GM18526 (cell line): Measurements from ENCODE around the gene SP140.

Source experiments
- POLR2A ChIP-seq: IDR thresholded peaks from 3 replicates; pipeline ENCODE4 v1.6.1; 2011; ENCODE audit not compliant: insufficient read length; ENCODE audit errors: extremely low read depth

The SP140 gene

GRCh38 chr2:230328155-230328458 lies 102.6 kb downstream of the SP140 start:
- no peak for TF ChIP-seq POLR2A

DNA sequence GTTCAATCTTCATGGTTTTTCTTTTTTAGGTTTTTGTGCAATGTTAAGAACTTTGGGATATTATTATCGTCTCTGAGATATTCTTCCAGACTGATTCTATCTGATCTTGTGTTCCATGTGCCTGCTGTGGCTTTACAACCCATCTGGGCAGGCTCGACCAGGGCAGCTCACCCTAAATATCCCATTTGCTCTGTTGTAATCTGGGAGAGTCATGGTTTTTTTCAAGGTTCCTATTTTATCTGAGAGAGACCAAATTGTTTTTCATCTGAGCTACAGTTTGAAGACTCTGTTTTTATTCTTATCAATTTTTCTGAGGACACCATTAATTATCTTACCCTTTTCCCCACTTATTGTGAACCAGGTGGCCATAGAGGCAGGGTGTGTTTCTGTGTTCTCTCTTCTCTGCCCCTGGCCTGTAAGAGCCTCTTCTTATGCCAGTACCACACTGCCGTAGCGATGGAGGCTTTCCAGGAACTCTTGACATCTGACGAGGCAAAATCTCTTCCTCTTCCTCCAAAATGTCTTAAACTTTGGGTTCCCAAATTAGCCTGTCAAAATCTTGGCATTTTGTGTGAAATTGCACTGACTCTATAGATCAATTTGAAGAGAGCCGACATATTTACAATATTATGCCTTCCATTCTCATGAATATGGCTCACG lies 104.5 kb downstream of the SP140 start:
- no peak for TF ChIP-seq POLR2A

GRCh38 chr2:230330725-230331124 lies 105.2 kb downstream of the SP140 start:
- no peak for TF ChIP-seq POLR2A

- no peak for TF ChIP-seq POLR2A
These were observed 109.9 kb downstream of the SP140 start for GRCh38 chr2:230335461-230335863.

DNA sequence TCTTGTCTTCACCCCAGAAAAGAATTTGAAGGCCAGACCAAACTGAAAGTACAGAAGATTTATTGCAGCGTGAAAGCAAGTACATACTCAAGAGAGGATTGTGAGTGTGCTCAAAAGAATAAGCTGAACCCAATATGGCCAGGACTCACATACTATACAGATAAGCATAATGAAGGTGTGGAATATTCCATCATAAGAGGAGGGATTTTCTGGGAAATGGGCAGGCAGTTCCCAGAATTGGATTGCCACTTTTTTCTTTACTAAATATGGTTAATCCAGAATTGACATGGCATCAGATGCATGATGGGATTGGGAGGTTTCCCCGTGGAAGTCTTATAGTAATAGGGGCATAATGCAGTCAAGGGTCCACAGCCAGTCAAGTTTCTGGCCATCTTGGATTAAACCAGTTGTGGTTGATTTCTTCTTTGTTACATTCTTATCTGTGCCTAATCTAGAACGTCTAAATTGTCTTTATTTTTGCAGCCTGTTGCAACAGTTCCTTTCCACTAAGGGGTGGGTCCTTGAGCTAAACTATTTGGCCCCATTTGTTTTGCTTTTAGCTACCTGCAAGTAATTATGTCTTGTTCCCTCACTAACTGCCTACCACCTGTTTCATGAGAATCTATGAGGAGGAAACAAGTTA lies 110.4 kb downstream of the SP140 start:
- TF ChIP-seq POLR2A: no peak

DNA sequence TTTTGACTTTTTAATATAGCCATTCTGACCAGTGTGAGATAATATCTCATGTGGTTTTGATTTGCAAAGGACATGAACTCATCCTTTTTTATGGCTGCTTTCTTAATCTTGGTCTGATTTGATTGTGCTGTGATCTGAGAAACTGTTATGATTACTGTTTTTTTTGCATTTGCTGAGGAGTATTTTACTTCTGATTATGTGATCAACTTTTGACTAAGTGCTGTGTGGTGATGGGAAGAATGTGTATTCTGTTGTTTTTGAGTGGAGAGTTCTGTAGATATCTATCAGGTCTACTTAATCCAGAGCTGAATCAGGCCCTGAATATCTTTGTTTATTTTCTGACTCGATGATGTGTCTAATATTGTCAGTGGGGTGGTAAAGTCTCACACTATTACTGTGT lies 118.2 kb downstream of the SP140 start:
- no peak for TF ChIP-seq POLR2A

DNA sequence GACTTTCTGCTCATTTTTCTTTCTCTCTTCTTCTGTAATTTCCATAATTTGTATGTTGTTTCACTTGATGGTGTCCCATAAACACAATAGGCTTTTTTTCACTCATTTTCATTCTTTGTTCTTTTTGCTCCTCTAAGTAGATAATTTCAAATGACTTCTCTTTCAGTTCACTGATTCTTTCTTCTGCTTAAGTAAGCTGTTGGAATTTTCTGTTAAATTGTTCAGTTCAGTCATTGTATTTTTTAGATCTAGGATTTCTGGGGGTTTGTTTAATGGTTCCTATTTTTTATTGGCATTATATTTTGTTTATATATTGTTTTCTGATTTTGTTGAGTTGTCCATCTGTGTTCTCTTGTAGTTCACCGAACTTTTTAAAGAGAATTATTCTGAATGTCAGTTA lies 120.9 kb downstream of the SP140 start:
- TF ChIP-seq POLR2A: no peak

GRCh38 chr2:230346921-230347533 lies 121.5 kb downstream of the SP140 start:
- TF ChIP-seq POLR2A: no peak

GRCh38 chr2:230347659-230348305 lies 122.2 kb downstream of the SP140 start:
- TF ChIP-seq POLR2A: no peak

DNA sequence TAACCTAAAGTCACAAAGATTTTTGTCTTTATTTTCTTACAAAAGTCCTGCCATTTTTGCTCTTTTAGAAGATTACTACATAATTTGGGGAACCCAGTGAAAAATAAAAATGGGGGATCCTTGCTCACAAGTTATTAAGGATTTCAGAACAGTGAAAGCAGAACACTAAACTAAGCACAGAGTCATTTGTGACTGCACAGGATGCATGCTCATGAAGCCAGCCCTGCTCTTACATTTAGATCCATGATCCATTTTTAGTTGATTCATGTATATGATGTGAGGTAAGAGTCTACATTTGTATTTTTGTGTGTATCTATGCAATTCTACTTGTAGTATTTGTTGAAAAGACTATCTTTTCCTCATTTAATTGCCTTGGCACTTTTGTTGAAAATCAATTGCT lies 123.3 kb downstream of the SP140 start:
- no peak for TF ChIP-seq POLR2A

GRCh38 chr2:230356084-230356483 lies 130.5 kb downstream of the SP140 start:
- no peak for TF ChIP-seq POLR2A

DNA sequence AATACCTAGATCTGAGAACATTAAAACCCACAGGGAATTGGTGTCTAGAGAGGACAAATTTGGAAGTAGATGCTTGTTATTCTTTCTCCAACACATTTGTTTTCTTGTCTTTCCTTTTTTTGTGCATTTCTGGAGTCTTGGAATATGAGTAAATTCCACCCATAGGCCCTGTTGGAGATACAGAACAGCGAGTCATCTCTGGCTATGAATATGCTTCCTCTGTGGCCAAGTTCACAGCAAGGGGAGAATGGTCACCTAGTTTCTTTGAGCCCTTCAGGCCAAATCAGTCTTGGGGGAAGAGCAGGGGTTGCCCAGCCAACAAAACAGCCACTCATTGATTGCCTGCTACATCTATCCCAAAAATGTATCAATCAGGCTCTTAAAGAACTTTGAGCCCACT lies 132.8 kb downstream of the SP140 start:
- TF ChIP-seq POLR2A: no peak

DNA sequence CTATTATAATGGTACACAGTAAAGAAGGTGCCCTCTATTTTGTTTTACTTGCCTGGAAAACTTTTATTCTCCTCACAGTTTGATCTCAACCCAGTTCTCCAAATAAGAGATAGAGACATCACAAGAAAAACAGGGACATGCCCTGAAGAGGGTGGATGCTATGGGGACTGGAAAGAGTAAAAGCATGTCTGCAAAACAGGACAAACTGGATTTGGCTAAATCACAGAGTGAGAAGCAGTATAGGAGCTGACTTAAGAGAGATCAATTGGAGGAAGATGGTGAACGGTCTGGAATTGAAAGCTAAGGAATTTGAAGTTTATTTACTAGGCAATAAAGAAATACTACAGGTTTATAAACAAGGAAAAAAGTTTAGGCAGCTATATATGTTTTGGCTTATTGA lies 134.5 kb downstream of the SP140 start:
- TF ChIP-seq POLR2A: no peak

DNA sequence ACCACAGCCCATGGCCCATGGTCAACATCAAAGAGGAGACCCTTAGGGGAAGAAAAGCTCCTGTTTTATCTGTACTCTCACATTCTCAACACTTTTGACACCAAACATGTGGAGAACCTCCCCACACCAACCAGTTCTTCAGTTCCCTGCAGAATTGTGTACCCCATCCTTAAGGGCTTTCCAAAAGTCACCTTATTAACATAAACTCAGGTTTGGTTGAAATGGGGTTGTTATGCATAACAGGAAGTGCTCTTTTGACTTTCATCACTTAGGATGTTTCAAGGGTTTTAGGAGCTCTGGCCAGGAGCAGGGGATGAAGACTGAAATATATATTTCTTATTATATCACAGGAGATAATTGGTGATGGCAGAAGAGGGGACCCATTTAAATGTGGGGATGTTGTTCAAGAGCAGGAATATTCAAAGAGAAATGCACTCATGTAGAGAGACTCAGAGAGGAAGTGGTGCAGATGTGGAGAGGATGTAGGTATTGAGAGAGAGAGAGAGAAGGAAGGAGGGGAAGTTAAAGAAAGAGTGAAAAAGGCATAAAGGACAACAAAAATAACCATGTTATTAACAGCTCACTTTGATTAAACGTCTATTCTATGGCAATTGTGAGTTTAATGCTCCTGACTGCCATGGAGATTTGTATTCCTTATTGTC lies 136.6 kb downstream of the SP140 start:
- no peak for TF ChIP-seq POLR2A
